ENCODE measurements around the gene LBH.

The LBH gene

DNA sequence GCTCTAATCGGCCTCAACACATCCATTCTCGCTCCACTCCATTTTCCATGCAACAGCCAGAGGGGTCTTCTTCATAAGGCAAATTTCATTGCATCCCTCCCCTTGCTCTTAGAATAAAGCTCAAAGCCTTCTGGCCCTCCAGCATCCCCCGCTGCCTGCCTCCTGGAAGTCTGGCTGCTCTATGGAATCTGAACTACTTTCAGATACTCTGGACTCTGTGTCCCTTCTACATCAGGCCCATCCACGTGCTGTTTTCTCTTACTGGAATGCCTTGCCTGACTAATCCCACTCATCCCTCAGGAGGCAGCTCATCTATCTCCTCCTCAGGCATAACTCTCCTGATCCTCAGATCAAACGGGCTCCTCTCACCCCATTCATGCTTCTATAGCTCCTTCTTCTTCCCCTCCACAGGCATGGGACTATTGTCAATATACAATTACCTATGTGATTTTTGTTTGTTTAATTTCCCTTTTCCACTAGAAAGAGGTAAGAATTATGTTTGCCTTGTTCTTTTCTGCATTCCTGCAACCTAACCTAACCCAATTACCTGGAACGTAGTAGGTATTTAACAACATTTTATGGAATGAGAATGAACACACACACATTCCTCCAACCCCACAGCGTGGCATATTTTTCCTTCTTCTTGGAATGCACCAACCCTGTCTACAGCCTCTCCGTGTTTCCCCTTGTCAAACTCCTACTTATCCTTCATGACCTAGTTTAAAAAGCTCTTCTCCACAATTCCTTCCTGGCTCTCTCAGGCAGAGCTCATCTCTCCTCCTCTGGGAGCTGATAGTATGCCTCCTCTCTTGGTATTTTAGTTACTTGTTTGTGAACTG is 49.5 kb downstream of the LBH start:
- TF ChIP-seq CTCF (IDR thresholded peaks at IDR 0.05) (no peak), ZFX (IDR thresholded peaks at IDR 0.05; ENCODE audit: borderline replicate concordance) (no peak)
- no peak overlapping the region for H3K27ac ChIP-seq

GRCh38 chr2:30282081-30282480 is 50.7 kb downstream of the LBH start:
- H3K27ac ChIP-seq: no peak overlapping the region
- no peak for TF ChIP-seq ZFX (IDR thresholded peaks at IDR 0.05; ENCODE audit: borderline replicate concordance)
- TF ChIP-seq CTCF (IDR thresholded peaks at IDR 0.05): no peak

DNA sequence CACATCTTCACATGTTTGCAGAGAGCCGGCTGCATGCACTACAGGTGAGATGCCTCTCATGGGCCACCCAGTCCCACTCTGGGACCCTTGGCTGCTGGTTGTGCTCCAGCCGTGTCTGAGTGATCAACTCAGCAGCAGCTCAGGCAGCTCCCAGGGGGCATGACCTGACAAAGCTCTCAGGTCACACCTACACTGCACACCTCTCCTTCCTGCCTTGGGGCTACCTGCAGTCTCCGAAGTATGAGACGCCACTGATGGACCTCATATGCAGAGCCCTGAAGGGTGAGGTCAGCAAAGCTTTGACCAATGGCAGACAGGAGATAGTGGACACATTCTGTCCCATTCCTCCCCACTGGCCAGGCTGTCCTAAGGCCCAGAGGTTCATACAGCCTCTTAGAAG is 51.4 kb downstream of the LBH start:
- no peak overlapping the region for H3K27ac ChIP-seq
- TF ChIP-seq CTCF (IDR thresholded peaks at IDR 0.05) (no peak), ZFX (IDR thresholded peaks at IDR 0.05; ENCODE audit: borderline replicate concordance) (no peak)

- no peak overlapping the region for H3K27ac ChIP-seq
- no peak for TF ChIP-seq ZFX (IDR thresholded peaks at IDR 0.05; ENCODE audit: borderline replicate concordance)
Observed at GRCh38 chr2:30283931-30284565, 52.7 kb downstream of the LBH start.

GRCh38 chr2:30285758-30286157 is 54.4 kb downstream of the LBH start:
- TF ChIP-seq CTCF (IDR thresholded peaks at IDR 0.05) (no peak), ZFX (IDR thresholded peaks at IDR 0.05; ENCODE audit: borderline replicate concordance) (no peak)

GRCh38 chr2:30287190-30287840 is 56.0 kb downstream of the LBH start:
- TF ChIP-seq CTCF (IDR thresholded peaks at IDR 0.05) (no peak), ZFX (IDR thresholded peaks at IDR 0.05; ENCODE audit: borderline replicate concordance) (no peak)
- H3K27ac ChIP-seq: no peak overlapping the region

More at GRCh38 chr2:30285758-30286157, 54.4 kb downstream of the LBH start:
- no peak overlapping the region for H3K27ac ChIP-seq

- H3K27ac ChIP-seq: no peak overlapping the region
- TF ChIP-seq CTCF (IDR thresholded peaks at IDR 0.05) (no peak), ZFX (IDR thresholded peaks at IDR 0.05; ENCODE audit: borderline replicate concordance) (no peak)
Observed at GRCh38 chr2:30287857-30288513, 56.7 kb downstream of the LBH start.

Data from 22Rv1 (cell line).